Heart left ventricle (tissue), 13 donors: ENCODE results near the gene TNFRSF14.

Experiments
- CTCF ChIP-seq, 12 donors: fragments of 200-600 bp; sonication (generic) in 4 of 12; IDR thresholded peaks; one replicate each; pipeline versions ENCODE4 v1.5.0 to v1.8.0; 2018 to 2022; ENCODE audit warnings: antibody characterized with exemption in 12 of 12, mild to moderate bottlenecking in 5 of 12
- POLR2A ChIP-seq, 2 donors: fragments of 450-650 bp; IDR thresholded peaks; one replicate each; pipeline ENCODE4 v1.6.1; 2017; ENCODE audit warnings: antibody characterized with exemption in 2 of 2, mild to moderate bottlenecking in 2 of 2, moderate library complexity in 2 of 2
- donor health status: ischemic (EF 13 %, LVEDD 7.1; RV severe dilation, severe dysfunction).
- donor health status: DM: no; HTN: yes; CAD: no.
- donor health status: DM: no; HTN: no; CAD: no.
- donor health status: ischemic (EF 25% LVEDD 6.9; RV normal size, moderate dysfunction).
- donor health status: ischemic (EF 25% LVEDD 5.7; RV mildly dilated, moderate dysfunction).
- donor health status: ischemic (EF 35%, LVEDD 5.7; RV mildly dilated, moderate dysfunction).
- donor health status: nonischemic (EF 11% LVEDD 7.7; RV severe dilation, severe dysfunction).
- donor health status: DM: yes; HTN: yes; CAD: no.
- donor health status: PGD.
- donor health status: ischemic (EF 29% LVEDD 5.4; RV normal size, mild dysfunction).
- donor health status: nonischemic (EF 23%, LVEDD 6.1; RV moderate dilation, normal function).

GRCh38 chr1:2544875-2545640 lies 11.1 kb upstream of the TNFRSF14 start:
- TF ChIP-seq POLR2A (IDR thresholded peaks at IDR 0.05): no peak
- TF ChIP-seq CTCF (IDR thresholded peaks at IDR 0.05): no peak
